Pancreas (tissue), 10 donors: ENCODE results near the gene AMIGO3. TPM values are rescaled to one million over a fixed set of nuclear protein-coding genes. Genes with fewer than 3 reads are reported as not detected.

Experiments used
- ATAC-seq, 4 donors: fragments of 200-7000 bp; cut with Tn5 transposase; one replicate each; pipeline versions ENCODE4 v1.8.0 to v1.9.1; 2020; ENCODE audit warnings: mild to moderate bottlenecking in 4 of 4, moderate library complexity in 4 of 4
- DNase-seq, 6 donors: peaks; one replicate each; pipeline ENCODE4 v3.0.0-alpha.2; 2020
- FAIRE-seq: peaks from 2 replicates; lab custom pipeline; 2012; peaks lifted over from hg19 to GRCh38; lab: Jason Lieb, UNC
- H3K27ac ChIP-seq, 4 donors: fragments of 200-600 bp; sonication (generic); 1 replicate in 3 of 4; 2 replicates in 1 of 4; pipeline versions ENCODE4 v1.5.0 to v1.8.0; 2020
- H3K27me3 ChIP-seq, 4 donors: fragments of 200-600 bp; one replicate each; pipeline ENCODE4 v1.8.0; 2021
- H3K36me3 ChIP-seq, 3 donors: fragments of 200-600 bp; sonication (generic) in 1 of 3; one replicate each; pipeline versions ENCODE4 v1.5.0 to v1.8.0; 2020 to 2021
- H3K4me1 ChIP-seq, 3 donors: fragments of 200-600 bp; one replicate each; pipeline ENCODE4 v1.8.0; 2021
- H3K4me3 ChIP-seq, 4 donors: fragments of 200-600 bp; sonication (generic) in 2 of 4; one replicate each; pipeline versions ENCODE4 v1.5.0 to v1.8.0; 2020 to 2021
- H3K9me3 ChIP-seq, 4 donors: fragments of 200-600 bp; one replicate each; pipeline ENCODE4 v1.8.0; 2021
- CTCF ChIP-seq, 4 donors: fragments of 200-600 bp; sonication (generic) in 3 of 4; IDR thresholded peaks; one replicate each; pipeline versions ENCODE4 v1.5.0 to v1.8.0; 2021; ENCODE audit warnings: antibody characterized with exemption in 4 of 4
- WGBS, 2 donors: extraction: QIAGEN DNeasy Blood & Tissue Kit; methylation state at CpG; one replicate each; pipeline ENCODE4 v1.1.7; 2013; 5-methylcytosine and 5-hydroxymethylcytosine counted together
- intact Hi-C, 3 donors: fragments of 100-400 bp; cut with DNase I; formaldehyde crosslinking; loops; one replicate each; pipeline versions ENCODE4 v1.11.1 to v1.14.2; 2022
- polyA plus RNA-seq, 2 donors: library from polyadenylated mRNA; stranded (reverse); fragments of 200-250 nt; gene quantifications; one replicate each; pipeline ENCODE4 v1.2.3, GENCODE V29; 2013
- total RNA-seq, 6 donors: library from RNA; stranded (reverse); fragmentation: NEBNext Ultra II Directional in 4 of 6; extraction: Animal tissue kit (Norgen Biotek cat#: 25700) in 4 of 6; gene quantifications; one replicate each; pipeline versions ENCODE4 v1.2.1 to v1.2.4, GENCODE V29; 2021 to 2023
- donor health status: healthy with polysubstance abuse.
- donor health status: DM: no; HTN: no; CAD: no; lungs with moderate emphysema.
- donor health status: DM: no; HTN: no; CAD: no.
- donor health status: control.
- donor health status: control.
- donor health status: Bipolar disorder and iron deficiency.
- donor health status: DM: yes; HTN: yes; CAD: no.
- donor health status: DM: no; HTN: no; CAD: no.
- donor health status: DM: no; HTN: no; CAD: no.
- donor health status: DM: yes; HTN: yes; CAD: no.

Gene AMIGO3
- total and polyA plus RNA-seq, 8 donors: 3.9 to 4.0 TPM; not detected in 6

DNA sequence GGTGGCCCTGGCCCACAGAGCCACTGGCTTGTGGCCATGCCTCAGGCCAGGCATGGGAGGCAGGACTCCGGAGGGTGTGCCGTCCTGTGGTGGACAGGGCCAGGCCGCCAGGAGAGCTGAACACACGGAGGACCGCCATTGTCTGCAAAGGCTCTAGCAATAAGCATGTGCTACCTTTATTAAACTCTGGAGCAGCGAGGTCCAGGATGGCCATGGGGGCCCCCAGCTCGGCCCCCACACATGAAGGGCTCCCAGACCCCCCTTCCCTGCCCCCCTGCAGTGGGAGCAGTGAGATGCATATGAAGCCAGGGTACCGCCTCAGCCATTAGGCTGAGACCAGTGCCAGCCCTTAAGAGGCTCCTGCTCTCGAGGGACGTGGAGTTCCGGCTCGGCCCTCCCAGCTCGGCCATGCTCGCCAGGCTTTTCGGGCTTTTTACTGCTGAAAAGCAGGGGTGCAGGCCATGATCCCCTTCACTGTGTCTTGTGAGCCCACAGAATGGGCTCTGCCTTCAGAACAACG, 2.7 kb downstream of the AMIGO3 start:
- no peak for FAIRE-seq
- H3K27ac ChIP-seq: no peak overlapping the region
- no peaks in the 10 kb centered on the region for H3K27me3 ChIP-seq
- no peaks in the 10 kb centered on the region for H3K9me3 ChIP-seq
- no peak for ATAC-seq
- no peak overlapping the region for H3K4me3 ChIP-seq
- no peak for TF ChIP-seq CTCF (IDR thresholded peaks at IDR 0.05)
- intact Hi-C loops: no loop called here
- 93 to 97% methylated on average over 16 of the region's 16 CpGs for WGBS, 2 donors
- H3K4me1 ChIP-seq: peaks cover 0 to 4% (median 0%) of the 10 kb centered on the region in 3 donors
- H3K36me3 ChIP-seq: peaks cover 0 to 5% (median 2%) of the 10 kb centered on the region in 3 donors
- peak in 1 of 6 donors; percentile 72 for DNase-seq

DNA sequence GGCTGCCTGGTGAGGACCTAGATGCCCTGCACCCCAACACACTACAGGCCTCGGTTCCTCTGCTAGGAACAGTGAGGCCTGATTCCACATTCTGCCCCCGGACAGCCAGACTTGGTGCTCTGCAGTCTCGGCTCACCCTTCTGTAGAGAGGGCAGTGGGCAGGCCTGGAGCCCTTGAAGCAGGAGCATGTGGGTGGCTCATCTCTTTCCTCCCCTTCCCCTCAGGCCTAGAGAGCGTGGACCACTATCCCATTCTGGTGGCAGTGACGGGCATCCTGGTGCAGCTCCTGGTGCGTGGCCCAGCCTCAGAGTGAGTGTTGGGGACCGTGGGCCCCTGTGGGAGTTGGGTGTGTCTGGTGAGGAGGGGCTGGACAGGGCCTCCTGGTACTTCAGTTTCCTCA, 3.3 kb downstream of the AMIGO3 start:
- TF ChIP-seq CTCF (IDR thresholded peaks at IDR 0.05): no peak
- Histone ChIP-seq H3K36me3 (no peaks in the 10 kb centered on the region), H3K27ac (no peak overlapping the region), H3K9me3 (no peaks in the 10 kb centered on the region), H3K4me3 (no peak overlapping the region), H3K4me1 (peaks cover 0 to 4% (median 0%) of the 10 kb centered on the region in 3 donors), H3K27me3 (no peaks in the 10 kb centered on the region)
- no peak for ATAC-seq
- 92 to 94% methylated on average over 7 of the region's 7 CpGs for WGBS, 2 donors
- intact Hi-C loops: no loop called here
- FAIRE-seq: no peak
- DNase-seq: peak in 1 of 6 donors; percentile 67

GRCh38 chr3:49715611-49716121, 3.8 kb downstream of the AMIGO3 start:
- Histone ChIP-seq H3K9me3 (no peaks in the 10 kb centered on the region), H3K4me3 (no peak overlapping the region), H3K27ac (no peak overlapping the region), H3K4me1 (peaks cover 0 to 4% (median 0%) of the 10 kb centered on the region in 3 donors), H3K36me3 (no peaks in the 10 kb centered on the region), H3K27me3 (no peaks in the 10 kb centered on the region)
- no peak for TF ChIP-seq CTCF (IDR thresholded peaks at IDR 0.05)
- 85 to 87% methylated on average over 13 of the region's 13 CpGs for WGBS, 2 donors
- no peak for FAIRE-seq
- peak in 2 of 6 donors; percentile 15 to 61 for DNase-seq
- ATAC-seq: no peak
- intact Hi-C loops: no loop called here

- FAIRE-seq: no peak
- WGBS, 2 donors: 71 to 80% methylated on average over 13 of the region's 13 CpGs
- no peak for TF ChIP-seq CTCF (IDR thresholded peaks at IDR 0.05)
- no peak overlapping the region for H3K27ac ChIP-seq
- peak in 2 of 6 donors; percentile 14 to 78 for DNase-seq
- peaks cover 0 to 2% (median 0%) of the 10 kb centered on the region in 3 donors for H3K4me1 ChIP-seq
- intact Hi-C loops: no loop called here
- no peak for ATAC-seq
- H3K27me3 ChIP-seq: no peaks in the 10 kb centered on the region
- no peaks in the 10 kb centered on the region for H3K9me3 ChIP-seq
- H3K4me3 ChIP-seq: no peak overlapping the region
- no peaks in the 10 kb centered on the region for H3K36me3 ChIP-seq
These were observed 4.5 kb downstream of the AMIGO3 start for GRCh38 chr3:49714728-49715550.
